RWPE2 (cell line): Measurements from ENCODE around the gene ALOX5.

Experiments
- ATAC-seq: fragments of 200-7000 bp; cut with Tn5 transposase; 3 replicates; pipeline ENCODE4 v1.9.1; 2021; ENCODE audit warnings: low read depth
- DNase-seq: peaks from one replicate; pipeline ENCODE4 v3.0.0-alpha.2; 2020; ENCODE audit warnings: low spot score
- H3K27ac ChIP-seq: fragments of 450-650 bp; 2 replicates; pipeline ENCODE4 v1.5.1; 2017; ENCODE audit warnings: mild to moderate bottlenecking; ENCODE audit not compliant: poor library complexity, severe bottlenecking
- H3K27me3 ChIP-seq: fragments of 250-450 bp; sonication (Bioruptor Pico); 2 replicates; pipeline ENCODE4 v1.5.1; 2021; ENCODE audit warnings: mild to moderate bottlenecking, moderate library complexity; ENCODE audit not compliant: insufficient read depth, poor library complexity, severe bottlenecking
- H3K36me3 ChIP-seq: fragments of 250-450 bp; sonication (Bioruptor Pico); 2 replicates; pipeline ENCODE4 v1.5.1; 2020; ENCODE audit warnings: low read depth, mild to moderate bottlenecking, moderate library complexity
- H3K4me1 ChIP-seq: fragments of 250-450 bp; sonication (Bioruptor Pico); 2 replicates; pipeline ENCODE4 v1.5.1; 2021; ENCODE audit warnings: mild to moderate bottlenecking, moderate library complexity; ENCODE audit not compliant: insufficient read depth, poor library complexity, severe bottlenecking
- H3K4me3 ChIP-seq: fragments of 250-450 bp; sonication (Bioruptor Pico); 2 replicates; pipeline ENCODE4 v1.5.1; 2021; ENCODE audit warnings: mild to moderate bottlenecking, moderate library complexity; ENCODE audit not compliant: severe bottlenecking
- H3K9me3 ChIP-seq: fragments of 250-450 bp; sonication (Bioruptor Pico); 2 replicates; pipeline ENCODE4 v1.5.1; 2021; ENCODE audit warnings: mild to moderate bottlenecking, moderate library complexity; ENCODE audit not compliant: severe bottlenecking
- CTCF ChIP-seq: fragments of 450-650 bp; IDR thresholded peaks from one replicate; pipeline ENCODE4 v1.5.1; 2017; ENCODE audit warnings: mild to moderate bottlenecking, moderate library complexity; ENCODE audit not compliant: poor library complexity, severe bottlenecking

Gene ALOX5

GRCh38 chr10:45444022-45444421 lies 70.0 kb downstream of the ALOX5 start:
- Histone ChIP-seq H3K4me3 (no peak overlapping the region), H3K27me3 (no peaks in the 10 kb centered on the region), H3K9me3 (no peaks in the 10 kb centered on the region), H3K4me1 (no peaks in the 10 kb centered on the region), H3K36me3 (no peaks in the 10 kb centered on the region), H3K27ac (no peak overlapping the region)
- TF ChIP-seq CTCF, result no peak
- DNase-seq, result no peak
- no peak for ATAC-seq

GRCh38 chr10:45444976-45445898 lies 71.2 kb downstream of the ALOX5 start:
- TF ChIP-seq CTCF, result no peak
- no peaks in the 10 kb centered on the region for H3K36me3 ChIP-seq
- H3K9me3 ChIP-seq, result no peaks in the 10 kb centered on the region
- no peak overlapping the region for H3K4me3 ChIP-seq
- DNase-seq (no peak), ATAC-seq (no peak)
- H3K4me1 ChIP-seq, result no peaks in the 10 kb centered on the region
- H3K27me3 ChIP-seq, result no peaks in the 10 kb centered on the region
- no peak overlapping the region for H3K27ac ChIP-seq

- no peak overlapping the region for H3K27ac ChIP-seq
- H3K4me1 ChIP-seq, result no peaks in the 10 kb centered on the region
- TF ChIP-seq CTCF, result no peak
Measured at GRCh38 chr10:45446858-45447257, 72.8 kb downstream of the ALOX5 start.

GRCh38 chr10:45447416-45447815 lies 73.4 kb downstream of the ALOX5 start:
- no peaks in the 10 kb centered on the region for H3K9me3 ChIP-seq
- H3K4me3 ChIP-seq, result no peak overlapping the region
- H3K27ac ChIP-seq, result no peak overlapping the region
- H3K36me3 ChIP-seq, result no peaks in the 10 kb centered on the region
- TF ChIP-seq CTCF, result no peak
- no peaks in the 10 kb centered on the region for H3K4me1 ChIP-seq
- DNase-seq (no peak), ATAC-seq (no peak)
- H3K27me3 ChIP-seq, result no peaks in the 10 kb centered on the region

More at GRCh38 chr10:45446858-45447257, 72.8 kb downstream of the ALOX5 start:
- H3K27me3 ChIP-seq, result no peaks in the 10 kb centered on the region
- DNase-seq (no peak), ATAC-seq (no peak)
- H3K4me3 ChIP-seq, result no peak overlapping the region
- no peaks in the 10 kb centered on the region for H3K36me3 ChIP-seq
- H3K9me3 ChIP-seq, result no peaks in the 10 kb centered on the region

GRCh38 chr10:45450866-45451265 lies 76.8 kb downstream of the ALOX5 start:
- no peak overlapping the region for H3K27ac ChIP-seq
- ATAC-seq (no peak), DNase-seq (no peak)
- H3K4me1 ChIP-seq, result no peaks in the 10 kb centered on the region
- no peak for TF ChIP-seq CTCF
- no peaks in the 10 kb centered on the region for H3K36me3 ChIP-seq
- no peak overlapping the region for H3K4me3 ChIP-seq
- no peaks in the 10 kb centered on the region for H3K27me3 ChIP-seq
- no peaks in the 10 kb centered on the region for H3K9me3 ChIP-seq
